NCI-H748 treated with DMSO at 0.1 percent for 48 hours (cell line): ENCODE results near the gene TTC9C.
A peak's percentile ranks its signal among the peaks of the same experiment; 100 is the strongest.
"Not testable (repeated sequence)": the region's sequence is repeated elsewhere in the genome, so short reads cannot be mapped to it uniquely, and the experiment has no call there.

ENCODE experiments used
- DNase-seq: peaks from one replicate; lab custom pipeline; 2025; lab: John Stamatoyannopoulos, UW

Gene TTC9C, protein sequence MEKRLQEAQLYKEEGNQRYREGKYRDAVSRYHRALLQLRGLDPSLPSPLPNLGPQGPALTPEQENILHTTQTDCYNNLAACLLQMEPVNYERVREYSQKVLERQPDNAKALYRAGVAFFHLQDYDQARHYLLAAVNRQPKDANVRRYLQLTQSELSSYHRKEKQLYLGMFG

DNA sequence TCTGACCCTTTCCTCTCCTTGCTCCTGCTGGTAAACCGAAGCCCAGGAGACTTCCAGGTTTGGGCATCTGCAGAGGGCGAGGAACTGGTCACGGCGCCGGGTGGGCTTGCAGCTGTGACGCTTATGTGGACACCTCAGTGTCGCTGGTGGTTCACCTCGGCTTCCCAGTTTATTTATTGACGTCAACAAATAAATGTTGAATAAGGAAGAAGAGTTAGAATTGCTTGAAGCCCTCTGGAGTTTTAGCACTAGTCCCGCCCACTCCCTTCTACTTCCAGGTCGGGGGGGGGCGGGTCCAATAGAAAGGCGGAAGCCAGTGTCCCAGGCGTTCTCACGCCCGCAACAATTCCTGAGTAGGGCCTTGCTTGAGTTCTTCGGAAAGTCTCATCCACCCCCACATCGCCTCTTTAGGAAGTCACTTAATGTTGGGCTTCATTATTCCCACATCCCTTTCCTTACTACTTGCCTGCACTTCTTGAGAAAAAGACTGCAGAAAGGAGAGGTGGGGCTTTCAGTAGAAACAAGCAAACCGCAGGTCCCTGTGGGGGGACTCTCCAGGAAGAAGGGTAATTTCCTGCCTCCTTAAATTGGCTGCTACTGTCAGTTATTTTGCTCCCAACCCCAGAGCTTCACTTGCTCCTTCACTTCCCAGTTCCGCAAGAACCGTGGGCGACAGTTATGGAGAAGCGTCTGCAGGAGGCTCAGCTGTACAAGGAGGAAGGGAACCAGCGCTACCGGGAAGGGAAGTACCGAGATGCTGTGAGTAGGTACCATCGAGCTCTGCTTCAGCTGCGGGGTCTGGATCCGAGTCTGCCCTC is at the start of gene TTC9C:
TSS of gene TTC9C (plus strand) at position 316 of the 818 bp plus-strand sequence. CDS start at position 679, 363 bp downstream.
- peak; percentile 61 for DNase-seq

DNA sequence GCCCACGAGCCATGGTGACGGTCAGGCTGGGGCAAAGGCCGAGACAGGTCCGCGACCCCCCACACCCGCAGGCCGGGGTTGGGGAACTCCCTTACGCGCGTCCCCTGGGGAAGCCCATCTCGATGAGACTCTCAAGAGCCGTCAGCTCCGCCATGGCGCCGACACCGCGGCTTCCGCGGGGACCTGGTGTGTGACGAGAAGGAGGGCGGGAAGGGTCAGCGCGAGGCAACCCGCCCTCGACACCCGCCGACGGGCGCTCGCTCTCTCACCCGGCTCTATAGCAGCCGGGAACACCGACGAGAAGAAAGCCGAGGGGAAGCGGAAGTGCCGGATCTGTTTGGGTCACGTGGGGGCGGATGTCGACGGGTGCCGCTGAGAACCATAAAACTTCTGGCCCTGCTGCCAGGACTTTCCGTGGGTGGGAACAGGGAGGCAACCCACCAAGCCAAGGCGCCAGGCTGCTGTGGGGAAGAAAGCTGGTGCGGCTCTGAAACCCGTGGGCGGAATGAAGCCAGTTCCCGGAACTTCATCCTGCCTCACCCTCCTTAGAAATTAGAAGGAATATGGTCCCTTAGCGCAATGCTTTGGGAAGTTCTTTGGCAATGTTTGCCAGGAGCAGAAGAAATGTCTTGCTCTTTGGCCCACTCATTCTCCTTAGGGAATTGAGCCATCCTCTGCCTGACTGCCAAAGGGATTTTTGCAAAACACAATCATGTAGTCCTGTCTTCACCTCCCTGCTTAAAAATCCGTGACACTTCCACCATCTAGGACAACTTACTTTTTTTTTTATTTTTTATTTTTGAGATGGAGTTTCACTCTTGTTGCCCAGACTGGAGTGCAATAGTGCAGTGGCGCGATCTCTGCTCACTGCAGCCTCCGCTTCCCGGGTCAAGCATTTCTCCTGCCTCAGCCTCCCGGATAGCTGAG is 49.3 kb upstream of the TTC9C start, which contains the start of gene UBXN1:
TSS of gene UBXN1 (minus strand) at position 304 of the 927 bp plus-strand sequence. CDS start at position 154, 150 bp downstream.
- DNase-seq = peak; percentile 79

DNA sequence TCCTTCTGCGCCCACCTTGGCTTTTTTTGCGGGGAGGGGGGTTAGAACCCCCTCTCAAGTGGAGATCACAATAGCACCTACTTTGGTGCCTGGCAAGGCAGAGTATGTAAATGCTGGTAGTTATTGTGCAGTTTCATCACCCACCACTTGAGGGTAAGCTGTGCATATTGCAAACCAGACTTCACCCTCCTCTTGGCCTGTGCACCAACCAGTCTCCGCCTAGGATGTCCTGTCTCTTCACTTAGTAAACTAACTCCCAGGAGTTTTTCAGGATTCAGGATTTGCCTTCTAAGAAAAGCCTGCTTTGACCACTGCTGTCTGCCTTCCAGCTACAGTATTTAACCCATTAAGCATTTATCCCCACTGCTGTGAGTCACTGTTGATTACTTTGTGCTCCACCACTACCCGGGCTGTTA is 47.5 kb upstream of the TTC9C start:
- DNase-seq = no peak

DNA sequence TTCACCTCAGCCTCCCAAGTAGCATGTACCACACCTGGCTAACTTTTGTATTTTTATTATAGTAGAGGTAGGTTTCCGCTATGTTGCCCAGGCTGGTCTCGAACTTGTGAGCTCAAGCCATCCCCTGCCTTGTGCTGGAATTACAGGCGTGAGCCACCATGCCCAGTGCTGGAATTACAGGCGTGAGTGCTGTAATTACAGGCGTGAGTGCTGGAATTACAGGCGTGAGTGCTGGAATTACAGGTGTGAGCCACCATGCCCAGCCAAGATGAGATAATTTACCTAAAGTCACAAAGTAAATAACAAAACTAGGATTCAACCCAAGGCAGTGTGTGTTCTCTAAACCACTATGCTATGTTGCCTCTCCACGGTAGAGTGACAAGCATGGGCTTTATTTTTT is 45.8 kb upstream of the TTC9C start:
- no peak for DNase-seq

DNA sequence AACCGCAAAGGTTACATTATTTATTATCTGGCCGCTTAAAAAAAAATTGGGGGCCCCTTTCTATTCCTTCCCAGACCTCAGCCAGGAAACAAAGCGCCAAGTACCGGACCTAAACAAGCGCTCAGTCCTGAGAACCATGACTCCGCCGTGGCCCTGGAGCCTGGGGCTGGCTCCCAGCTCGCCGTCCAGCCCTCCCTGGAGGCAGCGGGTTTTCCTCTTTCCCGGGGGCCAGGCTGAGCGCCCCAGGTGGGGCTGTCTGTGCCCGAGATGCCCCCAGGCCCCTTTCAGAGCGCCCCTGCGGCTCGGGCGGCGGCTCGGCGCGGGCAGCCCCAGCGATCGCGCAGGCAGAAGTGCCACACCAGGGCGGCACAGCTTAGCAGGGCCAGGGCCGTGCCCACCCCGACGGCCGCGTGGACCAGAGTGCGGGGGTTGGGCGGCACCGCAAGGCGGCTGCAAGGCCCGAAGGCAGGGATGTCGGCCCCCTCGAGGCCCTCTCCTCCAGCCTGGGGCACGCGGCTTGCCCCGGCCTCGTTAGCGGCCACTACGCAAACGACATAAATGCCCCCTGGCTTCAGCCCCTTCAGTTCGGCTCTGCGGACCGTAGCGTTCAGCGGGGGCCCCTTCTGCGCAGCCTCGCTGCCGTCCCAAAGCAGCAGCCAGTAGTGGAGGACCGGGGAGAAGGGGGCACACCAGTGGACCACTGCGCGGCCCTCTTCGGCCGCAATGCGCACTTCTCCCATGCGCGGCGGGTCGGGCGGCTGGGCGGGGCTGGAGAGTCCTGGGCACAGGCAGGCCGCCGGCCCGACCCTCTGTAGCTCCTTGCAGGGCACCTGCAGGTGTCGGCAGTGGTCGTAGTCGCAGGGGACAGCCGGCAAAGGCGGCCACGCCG is 40.5 kb upstream of the TTC9C start:
- DNase-seq = no peak

DNA sequence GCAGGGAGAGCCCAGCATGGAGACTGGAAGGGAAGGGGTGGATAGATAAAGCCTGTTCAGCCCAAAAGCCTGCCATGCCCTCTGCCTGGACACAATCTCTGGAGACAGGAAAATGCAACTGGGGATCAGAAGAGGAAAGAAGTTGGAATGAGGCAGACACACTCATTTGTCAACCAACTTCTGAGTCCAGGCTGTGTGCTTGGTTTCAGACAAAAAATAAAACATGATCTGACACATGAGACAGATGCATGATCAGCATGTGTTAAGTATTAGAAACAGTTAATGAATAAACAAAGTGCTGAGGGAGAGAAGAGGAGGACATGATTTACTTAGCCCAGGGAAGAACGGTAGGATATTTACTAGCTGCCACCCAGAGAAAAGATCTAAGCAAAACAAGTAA is 39.8 kb upstream of the TTC9C start:
- no peak for DNase-seq

DNA sequence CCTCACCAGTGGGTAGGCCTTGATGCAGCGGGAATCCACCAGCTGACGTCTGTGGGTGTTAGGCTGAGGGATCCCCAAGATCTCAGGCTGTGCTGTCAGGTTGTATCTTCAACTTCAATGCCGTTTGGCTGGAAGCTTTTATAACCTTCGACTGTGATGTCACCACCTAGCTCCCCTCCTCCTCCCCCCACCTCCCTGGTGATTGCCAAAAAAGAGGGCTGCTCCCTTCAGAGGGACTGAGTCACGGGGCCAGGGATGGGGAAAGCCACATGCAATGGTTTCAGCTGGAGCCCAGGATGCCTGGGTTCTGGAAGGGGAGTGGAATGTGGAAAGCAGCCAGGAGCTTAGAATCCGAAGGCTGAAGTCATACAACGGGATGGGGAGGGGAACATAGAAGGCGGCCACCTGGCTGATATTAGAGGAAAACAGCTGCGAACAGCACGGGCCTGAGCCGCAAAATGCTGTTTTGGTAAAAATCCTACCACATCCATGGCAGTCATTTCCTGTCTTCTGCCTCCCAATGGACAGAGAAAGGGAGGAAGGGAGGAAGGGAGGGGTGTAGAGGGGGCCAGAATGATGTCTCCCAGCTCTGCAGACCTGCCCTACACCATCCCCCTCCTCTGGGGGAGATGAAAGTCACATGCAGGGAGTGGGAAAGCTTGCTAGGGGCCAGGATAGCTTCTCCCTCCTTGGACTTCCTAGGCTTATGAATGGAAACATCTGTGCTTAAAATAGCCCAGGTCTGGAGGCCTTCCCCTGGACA is 38.7 kb upstream of the TTC9C start, which contains the start of gene LRRN4CL:
TSS of gene LRRN4CL (minus strand) at position 110 of the 763 bp plus-strand sequence. CDS start 1,022 bp downstream, outside the sequence.
- no peak for DNase-seq

DNA sequence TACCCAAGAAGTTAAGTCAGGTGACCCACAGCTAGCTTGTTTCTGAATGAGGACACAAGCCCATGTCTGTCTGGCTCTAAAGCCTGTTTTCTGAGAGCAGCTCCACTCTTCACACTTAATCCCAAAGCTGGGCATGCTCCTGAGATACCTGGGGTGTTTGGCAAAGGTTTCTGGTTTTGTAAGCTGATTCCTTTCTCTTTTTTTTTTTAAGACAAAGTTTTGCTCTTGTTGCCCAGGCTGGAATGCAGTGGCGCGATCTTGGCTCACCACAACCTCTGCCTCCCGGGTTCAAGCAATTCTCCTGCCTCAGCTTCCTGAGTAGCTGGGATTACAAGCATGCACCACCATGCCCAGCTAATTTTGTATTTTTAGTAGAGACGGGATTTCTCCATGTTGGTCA is 34.7 kb upstream of the TTC9C start:
- DNase-seq = not testable (repeated sequence)

DNA sequence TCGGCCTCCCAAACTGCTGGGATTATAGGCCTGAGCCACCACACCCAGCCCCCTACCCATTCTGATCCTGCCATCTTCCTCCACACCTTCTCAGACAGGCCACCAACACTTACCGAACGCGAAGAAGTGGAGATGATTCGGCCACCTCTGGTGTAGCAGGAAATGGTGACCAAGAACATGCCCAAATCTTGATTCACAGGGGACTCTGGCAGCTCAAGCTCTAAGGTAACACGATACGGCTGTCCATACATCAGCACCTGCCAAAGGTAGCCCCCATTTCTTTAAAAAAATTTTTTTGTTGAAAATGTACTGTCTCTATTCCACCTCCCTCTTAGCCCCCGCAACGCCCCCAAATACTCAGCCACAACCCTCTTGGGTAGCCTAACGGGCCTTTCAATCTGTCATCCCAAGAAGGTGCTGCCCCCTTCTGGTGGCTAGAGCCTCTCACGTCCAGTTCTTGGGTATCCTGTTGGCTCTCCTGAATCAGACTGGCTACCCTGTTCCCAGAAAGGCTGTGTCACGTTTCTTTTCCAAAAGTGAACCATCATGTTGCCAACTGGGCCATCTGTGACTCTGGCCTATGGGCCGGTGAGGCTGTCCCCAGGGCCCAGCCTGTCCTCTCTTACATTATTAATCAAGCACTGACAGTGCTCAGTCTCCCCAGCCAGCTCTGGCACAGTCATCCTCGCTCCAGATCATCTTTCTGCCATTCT is 33.7 kb upstream of the TTC9C start:
- DNase-seq = peak; percentile 66

DNA sequence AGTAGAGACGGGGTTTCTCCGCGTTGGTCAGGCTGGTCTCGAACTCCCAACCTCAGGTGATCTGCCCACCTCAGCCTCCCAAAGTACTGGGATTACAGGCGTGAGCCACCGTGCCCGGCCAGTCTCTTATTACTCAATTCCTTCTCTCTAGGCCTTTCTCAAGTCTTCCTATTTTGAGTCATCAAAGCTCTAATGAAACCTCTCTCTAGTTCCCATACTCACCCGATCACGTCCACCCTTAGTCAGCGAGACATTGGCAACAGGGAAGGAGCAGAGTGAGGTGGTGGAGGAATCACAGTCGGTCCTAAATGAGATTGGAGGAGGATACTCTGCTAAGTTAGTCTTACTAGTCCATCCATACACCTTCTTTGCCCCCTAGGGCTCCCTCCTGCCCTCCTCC is 26.0 kb upstream of the TTC9C start:
- no peak for DNase-seq

DNA sequence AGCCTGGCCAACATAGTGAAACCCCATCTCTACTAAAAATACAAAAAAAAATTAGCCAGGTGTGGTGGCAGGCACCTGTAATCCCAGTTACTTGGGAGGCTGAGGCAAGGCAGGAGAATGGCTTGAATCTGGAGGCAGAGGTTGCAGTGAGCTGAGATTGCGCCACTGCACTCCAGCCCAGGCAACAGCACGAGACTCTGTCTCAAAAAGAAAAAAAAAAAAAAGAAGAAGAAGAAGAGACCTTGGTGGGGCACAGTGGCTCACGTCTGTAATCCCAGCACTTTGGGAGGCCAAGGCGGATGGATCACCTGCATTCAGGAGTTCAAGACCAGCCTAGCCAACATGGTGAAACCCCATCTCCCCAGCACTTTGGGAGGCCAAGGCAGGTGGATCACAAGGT is 24.4 kb upstream of the TTC9C start:
- not testable (repeated sequence) for DNase-seq

DNA sequence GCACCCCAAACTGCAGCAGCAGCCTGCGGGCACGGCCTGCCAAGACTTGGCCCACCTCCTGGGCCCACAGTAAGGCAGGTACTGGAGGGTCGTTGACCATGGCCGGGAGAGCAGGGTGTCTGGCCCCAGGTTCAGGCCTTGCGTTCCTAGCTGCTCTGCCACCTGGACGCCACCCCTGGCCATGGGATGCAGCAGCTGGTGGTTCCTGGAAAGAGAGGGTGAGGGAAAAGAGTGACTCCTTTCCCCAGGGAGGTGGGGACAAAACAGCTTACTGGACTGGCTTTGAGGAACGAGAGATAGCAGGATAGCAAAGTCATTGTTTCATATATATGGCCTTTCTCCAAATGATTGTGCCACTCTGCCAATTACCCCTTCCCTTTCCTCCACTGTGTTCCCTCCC is 22.9 kb upstream of the TTC9C start:
- DNase-seq = no peak

DNA sequence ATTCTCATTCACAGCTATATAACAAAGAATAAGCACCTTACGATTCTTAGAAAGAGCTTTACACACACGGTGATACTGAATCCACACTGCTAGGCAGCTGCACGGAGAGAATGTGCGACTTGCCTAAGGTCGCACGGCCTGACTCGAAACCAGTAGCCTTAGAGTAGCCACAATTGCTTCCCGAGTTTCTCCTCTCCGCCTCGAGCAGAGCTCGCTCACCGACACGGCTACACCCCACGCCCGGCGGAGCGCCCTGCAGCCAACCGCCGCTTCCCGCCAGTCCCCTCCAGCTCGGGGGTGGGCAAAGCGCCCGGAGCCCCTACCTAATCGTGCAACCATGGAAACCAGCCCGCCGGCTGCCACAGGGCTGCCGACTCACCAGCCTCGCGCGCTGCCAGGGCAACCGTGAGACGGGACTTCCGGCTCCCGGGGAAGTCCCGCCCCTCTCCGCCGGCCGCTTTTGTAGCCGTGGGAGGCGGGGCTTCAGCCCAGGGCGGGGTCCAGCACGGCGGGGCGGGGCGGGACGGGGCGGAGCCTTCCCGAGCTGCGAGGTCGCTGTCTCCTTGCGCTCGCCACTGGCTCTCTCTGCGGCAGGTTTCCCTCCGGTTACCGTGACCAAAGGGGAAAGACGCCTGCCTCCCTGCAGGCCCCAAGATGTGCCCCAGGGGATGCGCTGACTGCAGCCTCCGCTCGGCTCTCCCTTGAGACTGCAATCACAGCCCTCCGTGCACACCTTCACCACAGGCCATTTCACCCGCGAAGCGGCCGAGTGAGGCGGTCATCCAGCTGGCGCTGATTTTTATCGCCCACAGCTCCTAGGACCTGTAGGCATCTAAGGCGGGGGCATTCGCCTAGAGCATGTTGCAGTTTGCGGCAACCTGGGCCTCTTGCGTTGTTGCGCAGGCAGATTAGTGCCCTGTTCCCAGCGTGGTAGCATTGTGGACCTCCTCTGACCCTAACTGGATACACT is 22.1 kb upstream of the TTC9C start:
- peak; percentile 89 for DNase-seq

DNA sequence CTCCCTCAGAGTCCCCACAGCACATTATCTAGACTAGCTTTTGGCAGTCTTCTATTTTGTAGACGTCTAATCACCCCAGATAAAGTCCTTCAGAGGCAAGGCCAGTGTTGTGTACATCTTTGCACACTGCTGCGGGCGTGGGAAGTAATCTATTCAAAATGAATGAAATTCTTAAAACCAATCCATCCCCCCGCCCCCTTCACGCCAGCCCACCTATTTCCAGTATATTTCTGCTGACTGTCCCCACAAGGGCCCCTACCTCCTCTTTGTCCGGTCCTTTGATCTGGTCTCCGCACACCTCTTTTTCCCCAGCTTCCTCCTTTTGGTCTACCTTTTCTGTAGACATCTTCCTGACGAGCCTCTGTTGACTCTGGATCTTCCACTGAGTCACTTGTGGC is 21.4 kb upstream of the TTC9C start:
- DNase-seq = no peak

DNA sequence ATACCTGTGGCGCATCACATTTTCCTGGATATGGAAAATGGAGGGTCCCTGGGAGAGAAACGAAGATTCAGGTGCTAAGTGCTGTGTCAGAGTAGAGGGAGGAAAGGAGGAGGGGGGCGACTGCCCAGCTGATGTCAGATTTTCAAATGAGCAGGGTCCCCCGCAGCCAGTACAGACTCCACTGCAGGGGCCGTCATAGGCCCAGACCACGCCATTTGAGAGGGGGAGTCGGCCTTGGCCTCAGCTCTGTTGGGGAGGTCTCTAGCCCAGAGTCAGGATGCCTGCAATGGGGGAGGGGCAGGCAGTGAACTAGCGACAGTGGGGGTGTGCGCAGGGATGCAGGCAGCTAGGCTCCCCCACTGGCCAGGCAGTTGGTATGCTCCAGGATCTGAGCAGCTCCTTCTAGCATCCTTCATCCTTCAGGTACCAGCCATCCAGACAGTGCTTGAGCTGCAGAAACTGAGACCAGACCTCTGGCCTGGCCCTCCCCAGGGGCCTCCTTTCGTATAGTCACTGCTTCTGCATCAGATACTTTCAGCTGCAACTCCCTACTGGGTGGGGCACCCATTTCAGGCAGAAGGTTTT is 20.9 kb upstream of the TTC9C start, which contains the start of the genes BSCL2 and GNG3:
TSS of gene BSCL2 (minus strand) at position 148 of the 585 bp plus-strand sequence. CDS start 229 bp downstream, outside the sequence.
TSS of gene GNG3 (plus strand) at position 400 of the 585 bp plus-strand sequence. CDS start 620 bp downstream, outside the sequence.
- no peak for DNase-seq

DNA sequence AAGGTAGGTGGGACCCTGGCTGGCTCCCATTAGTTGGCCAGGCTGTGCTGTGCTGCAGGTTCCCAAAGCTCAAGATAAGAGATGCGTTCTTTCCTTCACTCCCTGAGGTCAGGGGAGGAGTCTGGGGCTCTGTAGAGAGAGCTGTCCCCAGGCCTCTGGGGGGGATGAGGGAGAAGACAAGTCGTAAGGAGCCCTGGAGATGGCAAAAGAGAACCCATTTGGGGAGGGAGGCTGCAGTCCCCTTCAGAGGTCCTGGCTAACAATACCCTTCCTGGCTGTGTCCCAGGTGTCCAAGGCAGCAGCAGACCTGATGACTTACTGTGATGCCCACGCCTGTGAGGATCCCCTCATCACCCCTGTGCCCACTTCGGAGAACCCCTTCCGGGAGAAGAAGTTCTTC is 19.9 kb upstream of the TTC9C start:
- DNase-seq = no peak

DNA sequence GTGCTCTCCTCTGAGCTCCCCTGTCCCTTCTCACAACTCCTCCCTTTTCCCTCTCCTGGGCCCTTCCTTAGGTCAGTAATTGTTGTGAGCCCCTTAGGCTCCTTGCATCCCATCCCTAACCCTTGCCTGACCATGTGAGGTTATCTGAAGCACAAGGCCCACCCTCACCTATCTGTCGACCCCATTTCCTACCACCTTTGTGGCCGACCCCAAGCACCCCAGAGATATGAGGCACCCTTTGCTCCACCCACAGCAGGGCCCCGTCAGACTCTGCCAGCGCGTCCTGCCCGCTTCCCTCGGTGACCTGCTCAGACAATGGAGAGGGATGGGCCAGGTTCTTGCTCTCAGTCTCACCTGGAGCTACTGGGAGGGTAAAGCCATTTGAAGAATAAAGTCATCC is 19.5 kb upstream of the TTC9C start:
- peak; percentile 52 for DNase-seq
